ENCODE measurements around the gene ZNF827.

Gene ZNF827

GRCh38 chr4:145719752-145720624 lies 218.6 kb downstream of the ZNF827 start:
- no peak for DNase-seq

DNA sequence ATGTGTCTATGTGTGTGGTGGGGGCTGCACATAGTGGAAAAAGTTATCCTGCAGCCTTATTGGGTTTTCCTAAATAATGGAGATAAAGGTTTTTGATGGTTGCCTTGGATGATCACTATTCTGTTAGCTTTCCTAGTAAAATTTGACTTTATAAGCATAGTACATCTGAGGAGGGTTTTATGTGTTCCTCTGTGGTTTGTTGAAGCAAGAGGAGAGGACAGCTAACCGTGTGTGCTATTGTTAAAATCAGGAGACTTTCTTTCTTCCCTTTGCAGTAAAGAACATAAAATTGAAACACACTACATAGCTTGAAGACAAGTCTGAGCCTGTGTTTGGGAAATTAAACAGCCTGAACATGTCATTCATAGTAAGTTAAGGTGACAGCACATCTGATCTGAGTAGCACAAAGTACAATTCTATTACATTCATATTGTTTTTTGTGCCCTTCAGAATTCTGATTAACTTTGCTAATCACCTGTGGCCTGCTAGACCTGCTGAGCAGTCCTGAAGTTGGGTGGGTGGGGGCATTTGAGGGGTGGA lies 221.9 kb downstream of the ZNF827 start:
- DNase-seq = no peak

GRCh38 chr4:145716200-145716599 lies 222.4 kb downstream of the ZNF827 start:
- DNase-seq = no peak

DNA sequence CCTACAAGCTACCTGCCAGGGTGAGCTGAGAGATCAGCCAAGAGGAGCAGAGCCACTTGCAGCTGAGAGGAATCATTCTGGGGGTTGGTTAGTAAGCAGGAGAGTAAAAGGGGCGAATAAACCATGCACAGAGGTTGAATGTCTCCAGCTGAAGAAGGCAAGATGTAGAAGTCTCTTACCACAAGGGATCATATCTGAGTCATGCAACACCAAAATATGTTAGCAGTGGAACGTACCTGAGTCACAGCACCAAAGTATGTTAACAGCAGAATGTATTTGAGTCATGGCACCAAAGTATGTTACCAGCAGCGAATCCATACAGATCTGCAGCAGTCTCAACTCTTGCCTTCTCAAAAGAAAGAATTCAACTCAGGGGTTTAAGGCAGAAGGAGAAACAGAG lies 228.8 kb downstream of the ZNF827 start:
- DNase-seq = no peak

GRCh38 chr4:145709336-145709735 lies 229.3 kb downstream of the ZNF827 start:
- DNase-seq = no peak

All from nucleus accumbens (tissue), 56 donors.